SK-N-SH (cell line): ENCODE results near the gene KCNK4. TPM values are rescaled to one million over a fixed set of nuclear protein-coding genes. Genes with fewer than 3 reads are reported as not detected.

Source experiments
- CTCF ChIA-PET: fragments of 300-600, 350-600 bp; formaldehyde crosslinking; extraction: SDS; loops from one replicate; lab custom pipeline; 2021; lab: Yijun Ruan, JAX
- POLR2A ChIA-PET: fragments of 350-600 bp; sonication (Branson Sonifier 250); formaldehyde crosslinking; extraction: SDS; loops from one replicate; lab custom pipeline; 2020; ENCODE audit warnings: antibody characterized with exemption, inconsistent platforms; lab: Yijun Ruan, JAX
- DNase-seq: peaks from one replicate; pipeline ENCODE4 v3.0.0; 2012
- H2AFZ ChIP-seq: fragments of 200-600 bp; sonication (generic); 2 replicates; pipeline ENCODE4 v1.8.1; 2016; ENCODE audit warnings: antibody characterized with exemption, mild to moderate bottlenecking, low read depth
- H3F3A ChIP-seq: fragments of 200-600 bp; sonication (generic); replicated peaks from 2 replicates; pipeline ENCODE3; 2016; ENCODE audit warnings: antibody characterized with exemption, mild to moderate bottlenecking; ENCODE audit not compliant: insufficient read depth
- H3K27ac ChIP-seq, 2 experiments: fragments of 200-500 bp in 1 of 2; fragments of 200-600 bp in 1 of 2; sonication (Bioruptor generic) in 1 of 2; sonication (generic), shearing (Covaris generic) in 1 of 2; 2 replicates each; pipeline versions ENCODE4 v1.5.1 to v1.6.1; 2014 to 2016; ENCODE audit warnings: low read depth in 2 of 2, inconsistent platforms in 1 of 2, low read length in 1 of 2, mild to moderate bottlenecking in 1 of 2, mixed read lengths in 1 of 2
- H3K27me3 ChIP-seq: fragments of 200-600 bp; sonication (generic), shearing (Covaris generic); 2 replicates; pipeline ENCODE4 v1.6.1; 2016; ENCODE audit warnings: mixed run types; ENCODE audit not compliant: insufficient read depth
- H3K36me3 ChIP-seq, 2 experiments: fragments of 200-500 bp in 1 of 2; fragments of 200-600 bp in 1 of 2; sonication (Bioruptor generic) in 1 of 2; sonication (generic) in 1 of 2; replicated peaks in 1 of 2; 2 replicates each; pipeline versions ENCODE3 to v1.5.1; 2014 to 2016; ENCODE audit warnings: low read length in 1 of 2, mild to moderate bottlenecking in 1 of 2; ENCODE audit not compliant: insufficient read depth in 2 of 2, control insufficient read depth in 1 of 2
- H3K4me1 ChIP-seq, 2 experiments: fragments of 200-500 bp in 1 of 2; fragments of 200-600 bp in 1 of 2; sonication (Bioruptor generic) in 1 of 2; sonication (generic), shearing (Covaris generic) in 1 of 2; 2 replicates each; pipeline versions ENCODE4 v1.5.1 to v1.6.1; 2014 to 2016; ENCODE audit warnings: low read depth in 1 of 2, low read length in 1 of 2, mixed run types in 1 of 2; ENCODE audit not compliant: insufficient read depth in 2 of 2, control insufficient read depth in 1 of 2
- H3K4me2 ChIP-seq: fragments of 200-600 bp; sonication (generic), shearing (Covaris generic); 2 replicates; pipeline ENCODE4 v1.6.1; 2017; ENCODE audit warnings: mixed run types
- H3K4me3 ChIP-seq, 2 experiments: fragments of 200-500 bp in 1 of 2; fragments of 200-600 bp in 1 of 2; sonication (Bioruptor generic) in 1 of 2; sonication (generic), shearing (Covaris generic) in 1 of 2; 2 replicates each; pipeline versions ENCODE4 v1.5.1 to v1.8.1; 2014 to 2016; ENCODE audit warnings: low read depth in 2 of 2, inconsistent platforms in 1 of 2, low read length in 1 of 2, mild to moderate bottlenecking in 1 of 2, mixed read lengths in 1 of 2, moderate library complexity in 1 of 2
- H3K79me2 ChIP-seq: fragments of 200-600 bp; sonication (generic); 2 replicates; pipeline ENCODE4 v1.8.1; 2017; ENCODE audit warnings: mild to moderate bottlenecking; ENCODE audit not compliant: insufficient read depth
- H3K9ac ChIP-seq: fragments of 200-600 bp; sonication (generic); 2 replicates; pipeline ENCODE4 v1.6.1; 2017; ENCODE audit warnings: mixed run types
- H3K9me2 ChIP-seq: fragments of 200-600 bp; sonication (generic); 2 replicates; pipeline ENCODE4 v1.6.1; 2017; ENCODE audit warnings: mixed run types
- H3K9me3 ChIP-seq: fragments of 200-600 bp; sonication (generic); 2 replicates; pipeline ENCODE4 v1.6.1; 2017; ENCODE audit warnings: mixed run types, mild to moderate bottlenecking, moderate library complexity
- H4K20me1 ChIP-seq: fragments of 200-600 bp; sonication (generic); 2 replicates; pipeline ENCODE4 v1.6.1; 2017; ENCODE audit warnings: mild to moderate bottlenecking, mixed run types; ENCODE audit not compliant: insufficient read depth
- CHD2 ChIP-seq: fragments of 150-350 bp; IDR thresholded peaks from 2 replicates; pipeline ENCODE4 v1.6.1; 2018; ENCODE audit warnings: low read length; ENCODE audit not compliant: partially characterized antibody
- ELF1 ChIP-seq: IDR thresholded peaks from 2 replicates; pipeline ENCODE4 v1.4.0; 2012
- EP300 ChIP-seq, 2 experiments: IDR thresholded peaks; 2 replicates each; pipeline versions ENCODE4 v1.4.0 to v1.6.1; 2012; ENCODE audit warnings: borderline replicate concordance in 1 of 2, low read depth in 1 of 2, low read length in 1 of 2
- EZH2phosphoT487 ChIP-seq: fragments of 200-600 bp; sonication (generic); IDR thresholded peaks from 2 replicates; pipeline ENCODE4 v1.6.1; 2017; ENCODE audit warnings: low read depth, mixed run types, mild to moderate bottlenecking, antibody characterized with exemption, moderate library complexity, borderline replicate concordance
- FOSL2 ChIP-seq: IDR thresholded peaks from 2 replicates; pipeline ENCODE4 v1.4.0; 2012; ENCODE audit warnings: low read depth, mild to moderate bottlenecking, moderate library complexity, borderline replicate concordance
- GABPA ChIP-seq: IDR thresholded peaks from 2 replicates; pipeline ENCODE4 v1.4.0; 2012; ENCODE audit warnings: low read depth, mild to moderate bottlenecking
- IRF3 ChIP-seq: fragments of 150-350 bp; IDR thresholded peaks from 2 replicates; pipeline ENCODE4 v1.6.1; 2016; ENCODE audit warnings: mild to moderate bottlenecking, low read depth, low read length
- MEF2A ChIP-seq: IDR thresholded peaks from 2 replicates; pipeline ENCODE4 v1.4.0; 2012; ENCODE audit warnings: low read depth, borderline replicate concordance
- NFIC ChIP-seq: IDR thresholded peaks from 2 replicates; pipeline ENCODE4 v1.4.0; 2012; ENCODE audit warnings: borderline replicate concordance
- NRF1 ChIP-seq: IDR thresholded peaks from 2 replicates; pipeline ENCODE4 v1.6.1; 2012; ENCODE audit warnings: low read depth, mild to moderate bottlenecking, low read length
- POLR2AphosphoS5 ChIP-seq: IDR thresholded peaks from 2 replicates; pipeline ENCODE4 v1.6.1; 2012; ENCODE audit warnings: low read depth, low read length
- RAD21 ChIP-seq: IDR thresholded peaks from 2 replicates; pipeline ENCODE4 v1.6.1; 2012; ENCODE audit warnings: mild to moderate bottlenecking, low read length
- RCOR1 ChIP-seq: fragments of 150-350 bp; IDR thresholded peaks from 2 replicates; pipeline ENCODE4 v1.6.1; 2017; ENCODE audit warnings: antibody characterized with exemption, low read length
- RXRA ChIP-seq: IDR thresholded peaks from 2 replicates; pipeline ENCODE4 v1.4.0; 2012; ENCODE audit warnings: low read depth, mild to moderate bottlenecking, borderline replicate concordance
- SMC3 ChIP-seq: IDR thresholded peaks from 2 replicates; pipeline ENCODE4 v1.6.1; 2012; ENCODE audit warnings: low read depth, low read length, improper control_type of control experiment
- TAF1 ChIP-seq: IDR thresholded peaks from 2 replicates; pipeline ENCODE4 v1.6.1; 2012; ENCODE audit warnings: low read depth, mild to moderate bottlenecking, low read length, moderate library complexity, borderline replicate concordance
- TCF12 ChIP-seq: IDR thresholded peaks from 2 replicates; pipeline ENCODE4 v1.4.0; 2012
- YY1 ChIP-seq: IDR thresholded peaks from 2 replicates; pipeline ENCODE4 v1.4.0; 2012; ENCODE audit warnings: low read depth, mild to moderate bottlenecking
- WGBS: methylation state at CpG from one replicate; pipeline ENCODE4 v1.1.6; 2017; ENCODE audit warnings: low lambda C conversion rate; 5-methylcytosine and 5-hydroxymethylcytosine counted together
- polyA plus RNA-seq, 3 experiments: library from polyadenylated mRNA; depleted of rRNA; stranded (reverse); fragments of >200 nt; gene quantifications; 2 replicates each; pipeline ENCODE4 v1.2.3, GENCODE V29; 2012
- TF ChIP-seq, protein P1 (sequence below): fragments of 200-600 bp; sonication (generic); IDR thresholded peaks from 2 replicates; pipeline ENCODE4 v1.6.1; 2017; ENCODE audit warnings: antibody characterized with exemption, mild to moderate bottlenecking, moderate library complexity
- TF ChIP-seq, protein P2 (sequence below): IDR thresholded peaks from 2 replicates; pipeline ENCODE4 v1.4.0; 2012; ENCODE audit warnings: low read depth, borderline replicate concordance
- TF ChIP-seq, protein P3 (sequence below): IDR thresholded peaks from 2 replicates; pipeline ENCODE4; 2012

KCNK4 gene
- polyA plus RNA-seq, 1 of the 3 experiments (the other 2 are of a cell fraction), result 0.16 TPM

DNA sequence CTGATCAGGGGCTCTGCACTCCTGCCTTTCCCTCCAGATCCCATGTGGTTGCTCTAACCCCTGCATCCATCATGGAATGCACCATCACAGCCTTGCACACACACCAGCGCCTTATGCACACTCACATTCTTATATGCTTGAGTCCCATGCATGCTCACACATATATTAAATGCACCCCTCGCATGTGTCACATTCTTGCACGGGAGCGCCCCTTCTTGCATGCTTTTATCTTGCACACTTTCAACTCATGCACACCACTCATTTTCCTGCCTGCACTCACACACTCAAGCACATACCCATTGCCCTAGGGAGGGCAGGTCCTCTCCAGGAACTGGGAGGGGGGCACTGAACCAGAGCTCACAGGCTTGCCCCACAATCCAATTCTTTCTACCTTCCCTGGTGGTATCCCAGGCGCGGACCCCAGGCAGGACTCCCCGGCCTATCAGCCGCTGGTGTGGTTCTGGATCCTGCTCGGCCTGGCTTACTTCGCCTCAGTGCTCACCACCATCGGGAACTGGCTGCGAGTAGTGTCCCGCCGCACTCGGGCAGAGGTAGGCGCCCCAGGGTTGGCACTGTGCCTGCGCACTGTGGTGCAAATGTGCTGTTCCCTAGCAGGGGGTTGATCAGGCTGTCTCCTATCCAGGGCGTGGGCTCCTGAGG is 6.7 kb downstream of the KCNK4 start:
- H3K4me1 ChIP-seq, result no peaks in the 10 kb centered on the region
- WGBS, result 83% methylated on average over 13 of the region's 18 CpGs
- H3K4me2 ChIP-seq, result no peak overlapping the region
- CTCF ChIA-PET, result interaction anchor here (0.9 to 1.9 kb wide), 3 partner anchors 13 to 47 kb away, joined by 3 to 12 read pairs (median 5); partner anchors contain the start of genes BAD and GPR137
- no peak overlapping the region for H3K9ac ChIP-seq
- peaks cover 5% of the 10 kb centered on the region; the same call in 1 of the 2 replicates for H3K27me3 ChIP-seq
- H3K4me3 ChIP-seq, result no peak overlapping the region
- H3K9me2 ChIP-seq, result no peaks in the 10 kb centered on the region
- no peak for DNase-seq
- no peaks in the 10 kb centered on the region for H3K9me3 ChIP-seq
- peaks cover under 1% of the 10 kb centered on the region for H3F3A ChIP-seq
- no peak overlapping the region for H2AFZ ChIP-seq
- no peak overlapping the region for H3K27ac ChIP-seq
- H3K36me3 ChIP-seq, result no peaks in the 10 kb centered on the region
- no peaks in the 10 kb centered on the region for H3K79me2 ChIP-seq
- POLR2A ChIA-PET, result no interaction called here
- no peaks in the 10 kb centered on the region for H4K20me1 ChIP-seq
- TF ChIP-seq RAD21 (no peak), SMC3 (no peak), CHD2 (no peak), NRF1 (no peak), TAF1 (no peak)

GRCh38 chr11:64298966-64299846 is 8.1 kb downstream of the KCNK4 start:
- Histone ChIP-seq H3K4me2 (no peak overlapping the region), H2AFZ (no peak overlapping the region), H3F3A (peaks cover 7% of the 10 kb centered on the region), H3K4me3 (no peak overlapping the region)
- POLR2A ChIA-PET, result no interaction called here
- no peak for TF ChIP-seq SMC3
- no peak for TF ChIP-seq EP300 (IDR thresholded peaks at IDR 0.05; ENCODE audit: borderline replicate concordance in 1 of 2, low read depth in 1 of 2, low read length in 1 of 2)
- no peak for TF ChIP-seq CHD2
- TF ChIP-seq, protein P1, sequence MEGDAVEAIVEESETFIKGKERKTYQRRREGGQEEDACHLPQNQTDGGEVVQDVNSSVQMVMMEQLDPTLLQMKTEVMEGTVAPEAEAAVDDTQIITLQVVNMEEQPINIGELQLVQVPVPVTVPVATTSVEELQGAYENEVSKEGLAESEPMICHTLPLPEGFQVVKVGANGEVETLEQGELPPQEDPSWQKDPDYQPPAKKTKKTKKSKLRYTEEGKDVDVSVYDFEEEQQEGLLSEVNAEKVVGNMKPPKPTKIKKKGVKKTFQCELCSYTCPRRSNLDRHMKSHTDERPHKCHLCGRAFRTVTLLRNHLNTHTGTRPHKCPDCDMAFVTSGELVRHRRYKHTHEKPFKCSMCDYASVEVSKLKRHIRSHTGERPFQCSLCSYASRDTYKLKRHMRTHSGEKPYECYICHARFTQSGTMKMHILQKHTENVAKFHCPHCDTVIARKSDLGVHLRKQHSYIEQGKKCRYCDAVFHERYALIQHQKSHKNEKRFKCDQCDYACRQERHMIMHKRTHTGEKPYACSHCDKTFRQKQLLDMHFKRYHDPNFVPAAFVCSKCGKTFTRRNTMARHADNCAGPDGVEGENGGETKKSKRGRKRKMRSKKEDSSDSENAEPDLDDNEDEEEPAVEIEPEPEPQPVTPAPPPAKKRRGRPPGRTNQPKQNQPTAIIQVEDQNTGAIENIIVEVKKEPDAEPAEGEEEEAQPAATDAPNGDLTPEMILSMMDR, result no peak
- no peak for TF ChIP-seq NRF1
- TF ChIP-seq EZH2phosphoT487, result no peak
- no peak for TF ChIP-seq NFIC
- no peak for TF ChIP-seq GABPA
- no peak for TF ChIP-seq ELF1
- TF ChIP-seq YY1, result no peak
- no peak for TF ChIP-seq IRF3
- TF ChIP-seq FOSL2, result no peak
- TF ChIP-seq, protein P2, sequence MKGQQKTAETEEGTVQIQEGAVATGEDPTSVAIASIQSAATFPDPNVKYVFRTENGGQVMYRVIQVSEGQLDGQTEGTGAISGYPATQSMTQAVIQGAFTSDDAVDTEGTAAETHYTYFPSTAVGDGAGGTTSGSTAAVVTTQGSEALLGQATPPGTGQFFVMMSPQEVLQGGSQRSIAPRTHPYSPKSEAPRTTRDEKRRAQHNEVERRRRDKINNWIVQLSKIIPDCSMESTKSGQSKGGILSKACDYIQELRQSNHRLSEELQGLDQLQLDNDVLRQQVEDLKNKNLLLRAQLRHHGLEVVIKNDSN, result no peak
- no peak for TF ChIP-seq RCOR1
- TF ChIP-seq RXRA, result no peak
- TF ChIP-seq MEF2A, result no peak
- TF ChIP-seq, protein P3, sequence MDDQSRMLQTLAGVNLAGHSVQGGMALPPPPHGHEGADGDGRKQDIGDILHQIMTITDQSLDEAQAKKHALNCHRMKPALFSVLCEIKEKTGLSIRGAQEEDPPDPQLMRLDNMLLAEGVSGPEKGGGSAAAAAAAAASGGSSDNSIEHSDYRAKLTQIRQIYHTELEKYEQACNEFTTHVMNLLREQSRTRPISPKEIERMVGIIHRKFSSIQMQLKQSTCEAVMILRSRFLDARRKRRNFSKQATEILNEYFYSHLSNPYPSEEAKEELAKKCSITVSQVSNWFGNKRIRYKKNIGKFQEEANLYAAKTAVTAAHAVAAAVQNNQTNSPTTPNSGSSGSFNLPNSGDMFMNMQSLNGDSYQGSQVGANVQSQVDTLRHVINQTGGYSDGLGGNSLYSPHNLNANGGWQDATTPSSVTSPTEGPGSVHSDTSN, result no peak
- no peak for TF ChIP-seq TCF12
- TF ChIP-seq POLR2AphosphoS5, result no peak
- TF ChIP-seq, all 33 proteins: peak for 0
- Histone ChIP-seq H3K27ac (no peak overlapping the region), H3K36me3 (no peaks in the 10 kb centered on the region), H3K79me2 (no peaks in the 10 kb centered on the region), H3K27me3 (peaks cover 5% of the 10 kb centered on the region; the same call in 1 of the 2 replicates), H3K9ac (no peak overlapping the region), H3K9me2 (no peaks in the 10 kb centered on the region), H3K4me1 (peaks cover 5 to 6% of the 10 kb centered on the region in 2 experiments; a peak in 2 of 4 replicates), H4K20me1 (no peaks in the 10 kb centered on the region), H3K9me3 (no peaks in the 10 kb centered on the region)
- 74% methylated on average over 16 of the region's 60 CpGs for WGBS
- CTCF ChIA-PET, result interaction anchor here (1.4 kb wide), 1 partner anchor 28 kb away, joined by 6 read pairs; no protein-coding TSS in a partner anchor
- no peak for DNase-seq
